PC-9 (cell line): ENCODE results near the gene SLC1A4.

ENCODE experiments used
- EZH2 ChIP-seq: fragments of 200-600 bp; sonication (generic); IDR thresholded peaks from 2 replicates; pipeline ENCODE4 v1.8.0; 2017; ENCODE audit warnings: antibody characterized with exemption, low read depth
- TF ChIP-seq, protein P1 (sequence below): fragments of 200-600 bp; sonication (generic); conservative IDR thresholded peaks from 2 replicates; pipeline ENCODE4 v1.6.1; 2017; ENCODE audit warnings: mixed run types, antibody characterized with exemption, mild to moderate bottlenecking, moderate library complexity

DNA sequence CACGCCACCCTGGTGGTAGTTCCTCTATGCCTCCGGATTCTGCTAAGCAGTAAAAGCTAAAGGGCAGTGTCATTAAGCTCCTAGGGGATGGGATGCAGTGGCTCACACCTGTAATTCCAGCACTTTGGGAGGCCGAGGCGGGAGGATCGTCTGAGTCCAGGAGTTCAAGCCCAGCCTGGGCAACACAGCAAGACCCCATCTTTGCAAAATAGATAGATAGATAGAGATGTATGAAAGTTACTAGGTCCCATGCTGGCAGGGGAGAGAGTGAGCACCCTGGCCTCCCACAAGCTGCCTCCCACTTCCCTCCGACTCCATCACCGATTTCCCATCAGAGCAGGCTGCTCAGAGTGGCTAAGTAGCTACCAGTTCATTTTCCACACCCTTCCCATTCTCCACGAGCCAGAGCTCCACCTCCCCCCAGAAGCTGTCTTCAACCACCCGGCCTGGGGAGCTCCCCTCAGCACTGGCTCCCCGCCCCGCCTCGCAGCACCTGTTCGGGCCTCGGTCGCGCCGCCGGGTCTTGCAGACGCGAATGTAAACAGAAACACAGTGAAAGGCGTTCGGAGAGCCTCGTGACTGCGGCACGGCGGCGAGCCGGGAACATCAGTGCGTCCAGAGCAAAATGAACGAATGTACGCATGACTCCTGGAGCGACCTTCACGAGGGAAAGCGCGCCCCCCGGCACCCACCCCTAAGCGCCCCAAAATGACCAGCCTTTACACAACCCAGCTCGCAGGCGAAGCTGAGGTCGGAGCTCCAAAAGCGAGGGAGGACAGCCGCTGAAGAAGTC is 66.4 kb downstream of the SLC1A4 start:
- TF ChIP-seq EZH2 = no peak
- TF ChIP-seq, protein P1, sequence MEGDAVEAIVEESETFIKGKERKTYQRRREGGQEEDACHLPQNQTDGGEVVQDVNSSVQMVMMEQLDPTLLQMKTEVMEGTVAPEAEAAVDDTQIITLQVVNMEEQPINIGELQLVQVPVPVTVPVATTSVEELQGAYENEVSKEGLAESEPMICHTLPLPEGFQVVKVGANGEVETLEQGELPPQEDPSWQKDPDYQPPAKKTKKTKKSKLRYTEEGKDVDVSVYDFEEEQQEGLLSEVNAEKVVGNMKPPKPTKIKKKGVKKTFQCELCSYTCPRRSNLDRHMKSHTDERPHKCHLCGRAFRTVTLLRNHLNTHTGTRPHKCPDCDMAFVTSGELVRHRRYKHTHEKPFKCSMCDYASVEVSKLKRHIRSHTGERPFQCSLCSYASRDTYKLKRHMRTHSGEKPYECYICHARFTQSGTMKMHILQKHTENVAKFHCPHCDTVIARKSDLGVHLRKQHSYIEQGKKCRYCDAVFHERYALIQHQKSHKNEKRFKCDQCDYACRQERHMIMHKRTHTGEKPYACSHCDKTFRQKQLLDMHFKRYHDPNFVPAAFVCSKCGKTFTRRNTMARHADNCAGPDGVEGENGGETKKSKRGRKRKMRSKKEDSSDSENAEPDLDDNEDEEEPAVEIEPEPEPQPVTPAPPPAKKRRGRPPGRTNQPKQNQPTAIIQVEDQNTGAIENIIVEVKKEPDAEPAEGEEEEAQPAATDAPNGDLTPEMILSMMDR = no peak
